Gastrocnemius medialis (tissue), 4 donors: ENCODE measurements around the gene DNAJC11. TPM values are rescaled to one million over a fixed set of nuclear protein-coding genes. Genes with fewer than 3 reads are reported as not detected.

Experiments used
- ATAC-seq, 2 donors: fragments of 150-250 bp; one replicate each; pipeline ENCODE4 v1.9.1; 2016
- DNase-seq, 2 donors: peaks; one replicate each; pipeline ENCODE4 v3.0.0-alpha.2; 2019
- H3K27ac ChIP-seq, 4 donors: fragments of 200-600 bp; sonication (generic); 1 replicate in 1 of 4; 2 replicates in 3 of 4; pipeline ENCODE4 v1.5.1; 2016 to 2018; ENCODE audit warnings: mild to moderate bottlenecking in 2 of 4, moderate library complexity in 1 of 4
- H3K27me3 ChIP-seq, 3 donors: fragments of 200-600 bp; sonication (generic) in 2 of 3; 1 replicate in 1 of 3; 2 replicates in 2 of 3; pipeline versions ENCODE4 v1.5.1 to v1.6.0; 2016 to 2019; ENCODE audit warnings: mild to moderate bottlenecking in 1 of 3, moderate library complexity in 1 of 3
- H3K36me3 ChIP-seq, 2 donors: fragments of 200-600 bp; sonication (generic) in 1 of 2; one replicate each; pipeline ENCODE4 v1.5.1; 2017 to 2018
- H3K4me1 ChIP-seq, 2 donors: fragments of 200-600 bp; sonication (generic) in 1 of 2; one replicate each; pipeline ENCODE4 v1.5.1; 2016 to 2017; ENCODE audit warnings: mild to moderate bottlenecking in 2 of 2
- H3K4me3 ChIP-seq, 4 donors: fragments of 200-600 bp; sonication (generic) in 3 of 4; 1 replicate in 1 of 4; 2 replicates in 3 of 4; pipeline ENCODE4 v1.5.1; 2016 to 2019; ENCODE audit warnings: mild to moderate bottlenecking in 2 of 4
- H3K9me3 ChIP-seq, 3 donors: fragments of 200-600 bp; sonication (generic) in 2 of 3; 1 replicate in 1 of 3; 2 replicates in 2 of 3; pipeline ENCODE4 v1.5.1; 2016 to 2019
- CTCF ChIP-seq, 5 experiments: fragments of 450-650 bp in 3 of 5; fragments of 200-600 bp in 2 of 5; sonication (generic) in 2 of 5; IDR thresholded peaks in 4 of 5; conservative IDR thresholded peaks in 1 of 5; 1 replicate in 4 of 5; 2 replicates in 1 of 5; pipeline ENCODE4 v1.5.1; 2016 to 2019; ENCODE audit warnings: antibody characterized with exemption in 5 of 5, mild to moderate bottlenecking in 3 of 5, moderate library complexity in 3 of 5
- POLR2A ChIP-seq, 2 donors: fragments of 450-650 bp; IDR thresholded peaks; one replicate each; pipeline ENCODE4 v1.6.1; 2017; ENCODE audit warnings: antibody characterized with exemption in 2 of 2, mild to moderate bottlenecking in 2 of 2, moderate library complexity in 2 of 2
- in situ Hi-C, 4 donors: fragments of 200-750 bp; cut with MboI; loops; one replicate each; pipeline versions ENCODE4 v1.15.0 to v1.8.0; 2017; ENCODE audit warnings: low sequenced_read_pairs in 4 of 4
- intact Hi-C: fragments of 100-400 bp; cut with DNase I; formaldehyde crosslinking; loops from one replicate; pipeline ENCODE4 v1.15.1; 2023; ENCODE audit warnings: low total_unique reads
- total RNA-seq, 4 donors: library from RNA; depleted of rRNA; stranded (reverse); fragments of >200 nt; gene quantifications; one replicate each; pipeline versions ENCODE4 v1.1.0 to v1.2.3, GENCODE V29; 2016

DNAJC11 gene
- total RNA-seq, 4 donors from 2014 or later, result 23.3 to 40.7 (median 30.8) TPM

DNA sequence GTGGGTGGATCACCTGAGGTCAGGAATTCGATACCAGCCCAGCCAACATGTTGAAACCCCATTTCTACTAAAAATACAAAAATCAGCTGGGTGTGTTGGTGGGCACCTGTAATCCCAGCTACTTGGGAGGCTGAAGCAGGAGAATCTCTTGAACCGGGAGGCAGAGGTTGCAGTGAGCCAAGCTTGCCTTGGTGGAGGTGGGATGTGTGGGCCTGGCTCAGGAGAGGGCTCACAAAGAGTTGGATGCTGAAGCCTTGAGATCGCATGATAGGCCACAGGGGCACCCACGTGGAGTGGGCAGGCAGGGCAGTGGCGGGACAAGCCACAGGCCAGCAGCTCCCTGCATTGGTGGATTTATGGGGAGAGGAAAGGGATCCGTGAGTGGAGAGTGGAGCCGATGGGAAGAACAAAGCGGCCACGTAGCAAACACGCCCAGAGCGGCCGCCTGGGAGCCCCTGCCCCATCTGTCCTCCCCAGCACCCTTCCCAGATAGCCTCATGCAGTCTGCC is 72.6 kb downstream of the DNAJC11 start:
- H3K4me3 ChIP-seq, result no peak overlapping the region
- peak overlapping the region in 2 of 4 donors; percentile 63 to 69 for H3K27ac ChIP-seq
- in situ Hi-C loops (loop anchor here in 1 of 4 donors (25.0 kb wide), 1 partner anchor 142 kb away; the partner anchor contains the start of gene PLEKHG5), intact Hi-C loops (loop anchor here (5.0 kb wide), 2 partner anchors 47 to 77 kb away; partner anchors contain the start of gene NOL9)
- TF ChIP-seq POLR2A (IDR thresholded peaks at IDR 0.05) (no peak), CTCF (IDR thresholded peaks at IDR 0.05 in 4 of 5, conservative IDR thresholded peaks at IDR 0.05 in 1 of 5) (no peak)
- H3K27me3 ChIP-seq, result no peaks in the 10 kb centered on the region
- no peak for DNase-seq
- no peak for ATAC-seq
- peaks cover 22 to 24% of the 10 kb centered on the region in 2 donors for H3K4me1 ChIP-seq
- H3K36me3 ChIP-seq, result peaks cover 0 to 56% of the 10 kb centered on the region in 2 donors
- no peaks in the 10 kb centered on the region for H3K9me3 ChIP-seq

DNA sequence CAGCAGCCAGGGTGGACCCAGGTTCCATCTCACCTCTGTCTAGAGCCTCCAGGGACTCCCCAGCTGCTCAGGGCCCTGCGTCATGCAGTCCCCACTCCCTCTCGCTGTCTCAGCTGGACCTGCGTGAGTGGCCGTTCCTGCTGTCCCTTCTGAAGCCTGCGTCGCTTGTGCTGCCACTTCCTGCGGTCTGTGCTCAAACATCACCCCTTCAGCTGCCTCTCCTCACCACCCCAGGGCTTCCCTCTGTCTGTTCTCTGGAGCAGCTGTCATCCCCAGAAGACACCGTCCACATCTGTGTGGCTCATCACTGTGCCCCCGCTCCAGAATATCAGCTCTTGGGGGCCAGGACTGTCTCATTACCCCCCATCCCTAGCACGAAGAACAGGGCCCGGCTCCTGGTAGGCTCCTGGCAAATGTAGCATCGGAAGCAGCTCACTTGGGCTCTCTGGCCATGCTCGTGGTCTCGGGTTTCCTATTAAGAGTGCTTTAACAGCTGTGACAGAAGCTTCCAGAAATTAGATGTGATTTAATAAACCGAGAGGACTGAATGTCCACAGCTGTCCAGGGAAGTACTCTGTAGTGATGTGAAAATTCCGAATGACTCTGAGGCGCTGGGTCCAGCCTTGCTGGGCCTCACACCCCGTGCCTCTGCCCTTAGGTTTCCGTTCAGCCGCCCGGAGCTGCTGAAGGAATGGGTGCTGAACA is 73.6 kb downstream of the DNAJC11 start:
- Histone ChIP-seq H3K27me3 (no peaks in the 10 kb centered on the region), H3K4me1 (peaks cover 22 to 24% of the 10 kb centered on the region in 2 donors), H3K9me3 (no peaks in the 10 kb centered on the region), H3K4me3 (no peak overlapping the region), H3K36me3 (peaks cover 0 to 46% of the 10 kb centered on the region in 2 donors), H3K27ac (peak overlapping the region; percentile 19 to 69 (median 51))
- intact Hi-C loops, result loop anchor here (5.0 kb wide), 2 partner anchors 46 to 76 kb away; partner anchors contain the start of gene NOL9
- ATAC-seq (peak; percentile 8 to 13), DNase-seq (no peak)
- in situ Hi-C loops, result loop anchor here in 1 of 4 donors (25.0 kb wide), 1 partner anchor 141 kb away; the partner anchor contains the start of gene PLEKHG5
- no peak for TF ChIP-seq POLR2A (IDR thresholded peaks at IDR 0.05)
- no peak for TF ChIP-seq CTCF (IDR thresholded peaks at IDR 0.05 in 4 of 5, conservative IDR thresholded peaks at IDR 0.05 in 1 of 5)

GRCh38 chr1:6627031-6627430 is 74.6 kb downstream of the DNAJC11 start:
- in situ Hi-C loops, result loop anchor here in 1 of 4 donors (25.0 kb wide), 1 partner anchor 140 kb away; the partner anchor contains the start of gene PLEKHG5
- Histone ChIP-seq H3K4me3 (no peak overlapping the region), H3K4me1 (peaks cover 22 to 24% of the 10 kb centered on the region in 2 donors)

More at GRCh38 chr1:6627031-6627430, 74.6 kb downstream of the DNAJC11 start:
- Histone ChIP-seq H3K27ac (peak overlapping the region in 1 of 4 donors; percentile 14), H3K36me3 (peaks cover 0 to 43% of the 10 kb centered on the region in 2 donors), H3K9me3 (no peaks in the 10 kb centered on the region), H3K27me3 (no peaks in the 10 kb centered on the region)
- no peak for DNase-seq
- TF ChIP-seq CTCF (IDR thresholded peaks at IDR 0.05 in 4 of 5, conservative IDR thresholded peaks at IDR 0.05 in 1 of 5) (no peak), POLR2A (IDR thresholded peaks at IDR 0.05) (no peak)
- no peak for ATAC-seq
- intact Hi-C loops, result loop anchor here (5.0 kb wide), 2 partner anchors 45 to 75 kb away; partner anchors contain the start of gene NOL9
